Erythroblast (primary cell): ENCODE results near the gene FHOD1.

Source experiments
- GATA1 ChIP-seq: IDR thresholded peaks from 2 replicates; pipeline ENCODE4 v1.6.1; 2011; ENCODE audit warnings: low read depth, mild to moderate bottlenecking, control low read depth, low read length, moderate library complexity
- POLR2A ChIP-seq: IDR thresholded peaks from 2 replicates; pipeline ENCODE4 v1.6.1; 2011; ENCODE audit warnings: mild to moderate bottlenecking, low read length

GRCh38 chr16:67246756-67247191, 507 bp downstream of the FHOD1 start:
- TF ChIP-seq GATA1, result no peak
- no peak for TF ChIP-seq POLR2A
